Cardiac fibroblast (primary cell): Measurements from ENCODE around the gene ZMYND8.
"Not testable (repeated sequence)": the region's sequence is repeated elsewhere in the genome, so short reads cannot be mapped to it uniquely, and the experiment has no call there.

Experiments used
- DNase-seq, 2 donors: peaks; one replicate each; pipeline versions ENCODE4 v3.0.0 to v3.0.0-alpha.2; 2010; ENCODE audit warnings: low read depth in 2 of 2
- H3K4me3 ChIP-seq, 2 donors: replicated peaks in 1 of 2; 1 replicate in 1 of 2; 2 replicates in 1 of 2; pipeline ENCODE4 v1.5.1; 2011; ENCODE audit warnings: low read depth in 2 of 2, low read length in 2 of 2, mild to moderate bottlenecking in 2 of 2, moderate library complexity in 1 of 2
- TF ChIP-seq, protein P1 (sequence below): IDR thresholded peaks from one replicate; pipeline ENCODE4 v1.5.1; 2011; ENCODE audit warnings: low read depth, mild to moderate bottlenecking, low read length, inconsistent platforms

ZMYND8 gene

DNA sequence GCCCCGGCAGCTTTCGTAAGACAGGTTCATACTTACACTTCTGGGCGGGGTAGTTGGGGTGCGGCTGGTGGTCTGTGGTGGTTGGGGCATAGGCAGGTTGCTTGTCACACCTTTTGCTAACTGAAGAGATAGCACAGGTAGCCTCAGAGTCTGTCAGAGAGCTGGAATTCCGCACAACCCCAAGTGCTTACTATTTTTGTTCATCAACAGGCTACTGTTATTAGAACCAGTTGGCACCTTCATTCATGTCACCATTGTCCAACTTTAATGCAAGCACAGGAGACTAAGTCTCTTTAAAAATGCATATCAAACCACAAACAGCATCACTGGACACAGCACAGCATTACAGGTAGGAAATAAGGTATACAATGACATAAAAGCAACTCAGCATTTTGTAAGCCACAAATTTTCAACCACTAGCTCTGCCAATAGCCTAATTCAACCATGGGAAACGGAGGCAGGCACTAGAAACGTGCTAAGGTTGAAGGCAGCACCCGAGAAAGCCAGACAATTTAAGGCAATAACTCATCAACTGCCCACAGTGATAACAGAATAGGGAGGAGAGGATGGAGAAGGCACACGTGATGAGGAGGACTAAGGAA is 143.8 kb downstream of the ZMYND8 start:
- TF ChIP-seq, protein P1, sequence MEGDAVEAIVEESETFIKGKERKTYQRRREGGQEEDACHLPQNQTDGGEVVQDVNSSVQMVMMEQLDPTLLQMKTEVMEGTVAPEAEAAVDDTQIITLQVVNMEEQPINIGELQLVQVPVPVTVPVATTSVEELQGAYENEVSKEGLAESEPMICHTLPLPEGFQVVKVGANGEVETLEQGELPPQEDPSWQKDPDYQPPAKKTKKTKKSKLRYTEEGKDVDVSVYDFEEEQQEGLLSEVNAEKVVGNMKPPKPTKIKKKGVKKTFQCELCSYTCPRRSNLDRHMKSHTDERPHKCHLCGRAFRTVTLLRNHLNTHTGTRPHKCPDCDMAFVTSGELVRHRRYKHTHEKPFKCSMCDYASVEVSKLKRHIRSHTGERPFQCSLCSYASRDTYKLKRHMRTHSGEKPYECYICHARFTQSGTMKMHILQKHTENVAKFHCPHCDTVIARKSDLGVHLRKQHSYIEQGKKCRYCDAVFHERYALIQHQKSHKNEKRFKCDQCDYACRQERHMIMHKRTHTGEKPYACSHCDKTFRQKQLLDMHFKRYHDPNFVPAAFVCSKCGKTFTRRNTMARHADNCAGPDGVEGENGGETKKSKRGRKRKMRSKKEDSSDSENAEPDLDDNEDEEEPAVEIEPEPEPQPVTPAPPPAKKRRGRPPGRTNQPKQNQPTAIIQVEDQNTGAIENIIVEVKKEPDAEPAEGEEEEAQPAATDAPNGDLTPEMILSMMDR: no peak
- no peak overlapping the region for H3K4me3 ChIP-seq
- DNase-seq: no peak

DNA sequence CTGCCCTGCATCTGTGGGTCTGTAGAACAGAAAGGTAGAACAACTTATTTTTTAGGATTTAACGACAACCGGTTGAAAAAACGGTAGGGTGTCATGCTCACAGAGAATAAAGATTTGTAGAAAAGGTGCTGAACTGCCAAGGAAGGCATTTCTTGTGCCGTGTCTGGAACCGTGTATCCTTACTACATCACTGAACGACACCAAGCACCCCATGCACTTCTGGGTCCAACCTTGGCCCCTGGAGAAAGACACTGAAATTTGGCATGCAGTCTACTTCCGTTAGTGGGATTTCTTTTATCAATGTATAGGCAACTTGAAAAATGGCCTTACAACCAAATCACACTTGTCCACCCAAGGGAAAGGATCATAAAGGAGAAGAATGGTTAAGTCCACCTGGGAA is 145.5 kb downstream of the ZMYND8 start:
- TF ChIP-seq, protein P1: no peak
- H3K4me3 ChIP-seq: no peak overlapping the region
- no peak for DNase-seq

GRCh38 chr20:47210470-47210869 is 146.0 kb downstream of the ZMYND8 start:
- no peak for DNase-seq
- H3K4me3 ChIP-seq: no peak overlapping the region
- TF ChIP-seq, protein P1: no peak

DNA sequence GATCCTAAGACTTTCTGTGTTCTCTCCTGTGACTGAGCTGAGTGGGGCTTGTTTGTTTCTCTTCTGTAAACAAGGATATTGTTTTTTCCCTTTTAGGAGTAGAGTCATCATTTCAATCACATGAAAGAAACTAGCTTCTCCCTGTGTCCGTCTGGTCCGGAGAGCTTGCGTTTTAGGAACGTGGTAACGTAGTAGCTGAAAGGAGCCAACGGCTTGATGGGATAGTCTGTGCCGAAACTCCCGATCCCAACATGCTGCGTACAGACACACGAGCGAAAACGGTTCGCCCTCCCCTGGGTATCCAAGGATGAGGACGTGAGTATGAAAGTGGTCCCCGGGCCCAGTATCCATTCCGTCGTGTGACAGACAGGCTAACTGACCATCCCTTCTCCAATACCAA is 146.5 kb downstream of the ZMYND8 start:
- no peak overlapping the region for H3K4me3 ChIP-seq
- TF ChIP-seq, protein P1: no peak
- no peak for DNase-seq

DNA sequence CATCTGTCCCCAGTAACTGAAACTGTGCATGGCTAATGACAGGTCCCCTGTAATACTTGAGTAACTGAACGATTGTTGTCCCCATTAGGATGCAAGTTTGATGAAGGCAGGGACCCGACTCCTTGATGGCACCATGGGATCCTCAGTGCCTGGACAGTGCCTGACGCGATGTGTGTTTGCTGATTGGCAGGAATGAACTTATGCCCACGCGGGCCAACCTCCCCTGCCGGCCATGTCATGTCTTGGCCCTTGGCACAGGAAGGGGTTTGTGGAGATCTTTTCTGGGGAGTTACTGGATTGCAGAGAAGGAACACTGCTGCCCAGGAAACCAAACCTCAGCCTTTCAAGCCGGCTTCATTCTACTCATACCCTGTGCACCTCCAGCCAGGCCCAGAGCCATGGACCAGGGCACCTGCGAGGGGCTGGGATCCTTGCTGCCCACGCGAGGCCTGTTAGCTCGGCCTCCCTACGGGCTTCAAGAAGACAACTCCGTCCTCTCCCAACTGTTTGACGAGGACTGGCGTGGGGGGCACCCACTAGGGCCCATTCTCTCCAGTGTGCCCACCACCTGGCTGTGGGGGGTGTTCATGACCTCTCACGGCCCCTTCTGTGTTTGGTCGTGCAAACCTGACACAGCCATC is 147.8 kb downstream of the ZMYND8 start:
- TF ChIP-seq, protein P1: no peak
- no peak overlapping the region for H3K4me3 ChIP-seq
- DNase-seq: no peak

GRCh38 chr20:47206962-47207641 is 149.4 kb downstream of the ZMYND8 start:
- no peak for DNase-seq
- no peak overlapping the region for H3K4me3 ChIP-seq
- TF ChIP-seq, protein P1: no peak

DNA sequence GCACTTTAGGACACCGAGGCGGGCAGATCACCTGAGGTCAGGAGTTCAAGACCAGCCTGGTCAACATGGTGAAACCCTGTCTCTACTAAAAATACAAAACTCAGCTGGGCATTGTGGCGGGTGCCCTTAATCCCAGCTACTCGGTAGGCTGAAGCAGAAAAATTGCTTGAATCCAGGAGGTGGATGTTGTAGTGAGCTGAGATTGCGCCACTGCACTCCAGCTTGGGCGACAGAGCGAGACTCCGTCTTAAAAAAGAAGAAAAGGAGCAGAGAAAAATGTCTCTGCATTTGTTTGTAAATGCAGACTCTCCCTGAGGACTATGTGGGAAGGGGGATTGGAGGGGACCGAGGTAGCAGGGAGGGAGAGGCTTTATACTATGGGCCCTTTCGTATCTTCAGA is 149.9 kb downstream of the ZMYND8 start:
- H3K4me3 ChIP-seq, DNase-seq: not testable (repeated sequence)
